Islet precursor cell (in vitro differentiated cells): ENCODE results near the gene PALM2AKAP2.
"Not testable (repeated sequence)": the region's sequence is repeated elsewhere in the genome, so short reads cannot be mapped to it uniquely, and the experiment has no call there.

Source experiments
- DNase-seq: peaks from one replicate; pipeline ENCODE4 v3.0.0-alpha.2; 2018

Gene PALM2AKAP2

GRCh38 chr9:109811876-109812275 is 31.9 kb downstream of the PALM2AKAP2 start:
- no peak for DNase-seq

GRCh38 chr9:109812331-109812730 is 32.3 kb downstream of the PALM2AKAP2 start:
- no peak for DNase-seq

GRCh38 chr9:109812818-109813281 is 32.9 kb downstream of the PALM2AKAP2 start:
- DNase-seq, result no peak

- no peak for DNase-seq
Observed at GRCh38 chr9:109813303-109813702, 33.3 kb downstream of the PALM2AKAP2 start.

DNA sequence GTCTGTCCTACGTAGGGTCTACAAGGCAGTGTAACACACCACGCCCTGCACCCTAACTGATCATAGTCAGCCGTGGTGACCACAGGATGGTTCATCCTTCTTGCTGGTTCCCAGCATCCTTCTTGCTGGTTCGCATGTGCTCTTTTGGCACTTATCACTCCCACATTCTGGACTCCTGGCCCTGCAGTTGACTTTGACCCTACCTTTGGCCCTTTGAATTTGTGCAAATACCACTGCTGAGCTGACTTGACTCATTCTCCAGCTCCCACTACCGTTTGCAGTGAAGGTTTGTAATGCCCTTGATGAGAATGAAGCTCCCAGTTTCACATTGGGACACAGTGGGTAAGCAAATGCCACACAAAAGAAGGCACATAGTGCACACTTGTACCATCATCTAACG is 33.8 kb downstream of the PALM2AKAP2 start:
- no peak for DNase-seq

DNA sequence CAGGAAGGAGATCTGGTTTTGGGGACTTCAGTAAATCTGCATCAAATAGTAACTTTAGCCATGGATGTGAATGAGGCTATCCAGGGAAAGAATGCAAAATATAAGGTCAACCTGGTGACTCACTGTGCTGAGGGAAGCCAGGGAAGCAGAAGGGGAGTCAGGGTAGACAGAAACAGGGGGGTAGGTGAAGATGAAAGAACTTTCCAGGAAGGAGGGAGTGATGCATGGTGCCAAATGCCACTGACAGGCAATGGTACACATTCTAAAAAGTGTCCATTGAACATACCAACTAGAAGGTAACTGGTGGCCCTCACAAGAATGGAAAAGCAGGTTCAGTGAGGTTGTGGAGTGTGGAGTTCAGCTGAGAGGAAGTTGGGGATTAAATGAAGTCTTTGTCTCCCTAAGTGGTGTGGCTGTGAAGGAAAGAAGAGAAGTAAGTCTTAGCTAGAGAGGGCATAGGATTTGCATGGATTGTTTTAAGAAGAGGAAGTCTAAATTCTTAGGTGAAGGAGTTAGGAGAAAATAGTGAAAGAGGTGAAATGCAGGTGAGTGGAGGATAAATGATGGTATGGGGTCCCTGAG is 35.5 kb downstream of the PALM2AKAP2 start:
- no peak for DNase-seq

DNA sequence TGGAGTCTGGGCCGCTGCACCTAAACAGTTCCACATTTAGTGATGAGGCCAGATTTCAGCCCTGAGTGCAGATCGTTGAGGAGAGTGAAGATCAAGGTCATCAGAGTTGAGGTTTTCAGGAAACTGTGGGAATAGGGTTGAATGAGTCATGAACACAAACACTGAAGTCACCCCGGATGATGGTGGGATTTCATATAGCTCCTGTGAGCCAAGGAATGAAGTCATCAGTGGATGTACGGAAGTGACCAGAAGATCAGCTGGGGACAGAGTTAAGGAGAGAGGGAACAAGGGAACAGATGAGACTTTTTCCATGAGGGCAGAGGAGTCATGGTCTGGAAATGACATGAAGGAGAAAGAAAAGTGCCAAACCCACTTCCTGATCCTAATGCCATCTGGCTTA is 36.5 kb downstream of the PALM2AKAP2 start:
- peak; percentile 74 for DNase-seq

DNA sequence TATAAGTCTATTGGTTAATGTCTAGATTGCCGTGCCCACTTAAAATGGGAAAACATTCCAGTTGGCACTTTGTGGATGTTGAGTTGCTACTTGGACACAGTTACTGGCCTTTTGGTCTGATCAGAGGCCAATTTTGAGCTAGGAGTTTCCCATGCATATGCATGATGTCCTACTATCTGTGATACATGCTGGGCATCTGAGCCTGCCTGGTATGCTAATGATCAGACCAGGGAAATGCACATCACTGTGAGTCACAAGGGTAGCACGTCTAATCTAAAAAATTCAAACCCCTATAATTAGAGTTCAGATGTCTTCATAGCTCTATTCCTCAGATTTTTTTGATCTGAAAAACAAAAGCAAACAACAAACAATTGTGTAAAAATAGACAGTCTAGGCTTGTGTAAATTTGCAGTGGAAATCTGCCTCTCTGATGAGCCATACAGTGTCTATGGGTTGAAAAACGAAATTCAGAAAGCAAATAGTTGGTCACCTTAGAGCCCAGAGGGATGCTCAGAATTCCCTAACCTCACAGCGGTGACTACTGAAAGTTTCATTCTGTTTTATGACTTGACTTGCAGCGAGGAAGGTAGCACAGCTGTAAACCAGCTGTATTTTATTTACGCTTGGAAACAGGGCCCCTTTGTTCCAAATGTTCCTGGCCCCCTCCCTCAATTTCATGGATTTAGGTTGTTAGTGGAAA is 37.3 kb downstream of the PALM2AKAP2 start:
- no peak for DNase-seq

GRCh38 chr9:109817846-109818472 is 38.0 kb downstream of the PALM2AKAP2 start:
- DNase-seq, result peak; percentile 88

- no peak for DNase-seq
Observed at GRCh38 chr9:109821711-109822110, 41.7 kb downstream of the PALM2AKAP2 start.

- DNase-seq, result not testable (repeated sequence)
Observed at GRCh38 chr9:109825383-109825782, 45.4 kb downstream of the PALM2AKAP2 start.

DNA sequence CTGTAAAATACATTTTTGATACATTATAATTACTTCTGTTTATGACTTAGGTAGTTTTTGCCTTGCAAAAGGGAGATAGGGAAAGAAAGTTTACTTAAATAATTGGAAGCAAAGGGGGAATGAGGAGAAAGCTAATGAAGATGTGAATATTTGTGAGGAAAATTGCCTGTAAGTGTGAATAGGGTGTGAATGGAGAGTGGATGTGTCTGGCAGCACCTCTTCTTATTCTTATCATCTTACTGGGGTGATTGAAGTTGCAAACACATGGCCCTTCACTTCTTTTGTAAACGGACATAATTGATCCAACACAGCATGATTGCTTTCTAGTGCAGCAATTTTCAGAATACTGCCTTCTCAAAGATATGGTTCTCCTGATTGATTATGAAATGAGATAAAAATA is 46.6 kb downstream of the PALM2AKAP2 start:
- no peak for DNase-seq

GRCh38 chr9:109828254-109828653 is 48.3 kb downstream of the PALM2AKAP2 start:
- no peak for DNase-seq
